Panc1 (cell line): Measurements from ENCODE around the gene QRICH1. TPM values are rescaled to one million over a fixed set of nuclear protein-coding genes. Genes with fewer than 3 reads are reported as not detected.
A peak's percentile ranks its signal among the peaks of the same experiment; 100 is the strongest.

Experiments
- ATAC-seq: fragments of 200-7000 bp; cut with Tn5 transposase; 2 replicates; pipeline ENCODE4 v1.9.1; 2020; ENCODE audit warnings: mild to moderate bottlenecking, moderate library complexity
- BruUV-seq: library from RNA; stranded (reverse); fragments of 400-500 nt; replicated peaks from 2 replicates; lab custom pipeline; 2021; lab: Mats Ljungman, UMichigan
- CTCF ChIA-PET: fragments of 300-600 bp; sonication (Branson Sonifier 250); formaldehyde crosslinking; loops from one replicate; lab custom pipeline; 2022; ENCODE audit warnings: antibody characterized with exemption; lab: Charles Lee
- POLR2A ChIA-PET: fragments of 300-600 bp; sonication (Branson Sonifier 250); formaldehyde crosslinking; loops from one replicate; lab custom pipeline; 2022; ENCODE audit warnings: antibody characterized with exemption; lab: Charles Lee
- DNase-seq: peaks from one replicate; pipeline ENCODE4 v3.0.0-alpha.2; 2010; ENCODE audit warnings: low read depth, low spot score
- H3K27ac ChIP-seq: 2 replicates; pipeline ENCODE4 v1.5.1; 2011; ENCODE audit warnings: mild to moderate bottlenecking, low read length, inconsistent platforms
- H3K27me3 ChIP-seq: fragments of 200-500 bp; sonication (Bioruptor generic); 2 replicates; pipeline ENCODE4 v1.6.0; 2014; ENCODE audit warnings: low read length, inconsistent platforms; ENCODE audit not compliant: control insufficient read depth, insufficient read depth
- H3K36me3 ChIP-seq: fragments of 200-500 bp; sonication (Bioruptor generic); 2 replicates; pipeline ENCODE4 v1.5.1; 2014; ENCODE audit warnings: inconsistent platforms, mild to moderate bottlenecking, low read length, moderate library complexity; ENCODE audit not compliant: control insufficient read depth, insufficient read depth
- H3K4me1 ChIP-seq: 2 replicates; pipeline ENCODE4 v1.5.1; 2011; ENCODE audit warnings: inconsistent platforms, mild to moderate bottlenecking, low read length, moderate library complexity; ENCODE audit not compliant: control insufficient read depth, insufficient read depth
- H3K4me3 ChIP-seq, 2 experiments: 2 replicates each; pipeline ENCODE4 v1.5.1; 2011 to 2012; ENCODE audit warnings: low read depth in 2 of 2, low read length in 2 of 2, mild to moderate bottlenecking in 2 of 2, inconsistent platforms in 1 of 2, moderate library complexity in 1 of 2
- H3K9me3 ChIP-seq: fragments of 200-500 bp; sonication (Bioruptor generic); 2 replicates; pipeline ENCODE4 v1.5.1; 2014; ENCODE audit warnings: low read depth, mild to moderate bottlenecking, inconsistent platforms, low read length, moderate library complexity; ENCODE audit not compliant: control insufficient read depth, insufficient read depth
- CTCF ChIP-seq: fragments of 450-650 bp; IDR thresholded peaks from 2 replicates; pipeline ENCODE4 v1.5.1; 2017; ENCODE audit warnings: mild to moderate bottlenecking
- POLR2AphosphoS5 ChIP-seq: IDR thresholded peaks from 2 replicates; pipeline ENCODE4 v1.6.1; 2012; ENCODE audit warnings: mild to moderate bottlenecking, low read depth, low read length, moderate library complexity
- REST ChIP-seq, 2 experiments: IDR thresholded peaks; 2 replicates each; pipeline ENCODE4 v1.6.1; 2011 to 2012; ENCODE audit warnings: low read depth in 2 of 2, control low read depth in 1 of 2, low read length in 1 of 2, mild to moderate bottlenecking in 1 of 2, moderate library complexity in 1 of 2; ENCODE audit not compliant: insufficient read depth in 1 of 2
- SIN3A ChIP-seq: IDR thresholded peaks from 2 replicates; pipeline ENCODE4 v1.6.1; 2012; ENCODE audit warnings: low read depth, mild to moderate bottlenecking, low read length, moderate library complexity, borderline replicate concordance; ENCODE audit not compliant: insufficient read depth
- TCF7L2 ChIP-seq: IDR thresholded peaks from 2 replicates; pipeline ENCODE4 v1.6.1; 2011; ENCODE audit warnings: mild to moderate bottlenecking, low read depth, low read length, inconsistent platforms
- in situ Hi-C: cut with HindIII; loops from 2 replicates; pipeline ENCODE4 v1.10.0; 2016; ENCODE audit warnings: low sequenced_read_pairs, low pct_unique_long_range_greater_than_20kb
- intact Hi-C: fragments of 100-400 bp; cut with micrococcal nuclease; formaldehyde crosslinking; loops from one replicate; pipeline ENCODE4 v1.10.0; 2022; ENCODE audit not compliant: unreplicated experiment
- total RNA-seq: library from RNA; stranded (reverse); gene quantifications from one replicate; pipeline ENCODE4 v1.2.1, GENCODE V29; 2021; ENCODE audit not compliant: unreplicated experiment

The QRICH1 gene
- total RNA-seq, 1 experiment from 2014 or later, result 79.9 TPM

- peaks cover 12% of the 10 kb centered on the region for H3K4me1 ChIP-seq
- no peaks in the 10 kb centered on the region for H3K27me3 ChIP-seq
- POLR2A ChIA-PET, result no interaction called here
- no peaks in the 10 kb centered on the region; the same call in 1 of the 2 replicates for H3K36me3 ChIP-seq
- peak overlapping the region; percentile 71 to 89 for H3K4me3 ChIP-seq
- no TSS peak for BruUV-seq
- intact Hi-C loops (no loop called here), in situ Hi-C loops (no loop called here)
- no peaks in the 10 kb centered on the region for H3K9me3 ChIP-seq
- TF ChIP-seq SIN3A, result no peak
- no peak for TF ChIP-seq REST (IDR thresholded peaks at IDR 0.05; ENCODE audit: insufficient read depth in 1 of 2, low read depth in 2 of 2, low read length in 1 of 2)
- TF ChIP-seq CTCF, result no peak
- no peak for TF ChIP-seq TCF7L2
- TF ChIP-seq POLR2AphosphoS5, result no peak
- H3K27ac ChIP-seq, result peak overlapping the region; percentile 91; the same call in 1 of the 2 replicates
- DNase-seq (no peak), ATAC-seq (no peak)
- CTCF ChIA-PET, result no interaction called here
These were observed 37.7 kb upstream of the QRICH1 start for GRCh38 chr3:49131576-49131975.

- no peak for TF ChIP-seq POLR2AphosphoS5
- TF ChIP-seq TCF7L2, result no peak
- TF ChIP-seq REST (IDR thresholded peaks at IDR 0.05; ENCODE audit: insufficient read depth in 1 of 2, low read depth in 2 of 2, low read length in 1 of 2), result no peak
- TF ChIP-seq CTCF, result no peak
- no peak for TF ChIP-seq SIN3A
- H3K4me3 ChIP-seq, result no peak overlapping the region
- H3K9me3 ChIP-seq, result no peaks in the 10 kb centered on the region
- no peak for ATAC-seq
- H3K4me1 ChIP-seq, result peaks cover 12% of the 10 kb centered on the region
- H3K36me3 ChIP-seq, result no peaks in the 10 kb centered on the region; the same call in 1 of the 2 replicates
- intact Hi-C loops, result no loop called here
- no peak for DNase-seq
- POLR2A ChIA-PET, result no interaction called here
- no peak overlapping the region for H3K27ac ChIP-seq
- CTCF ChIA-PET, result no interaction called here
- BruUV-seq, result no TSS peak
- in situ Hi-C loops, result no loop called here
- H3K27me3 ChIP-seq, result no peaks in the 10 kb centered on the region
These were observed 37.2 kb upstream of the QRICH1 start for GRCh38 chr3:49131040-49131439.
